HCT116 (cell line): ENCODE measurements around the gene RAC2. TPM values are rescaled to one million over a fixed set of nuclear protein-coding genes. Genes with fewer than 3 reads are reported as not detected.

ENCODE experiments used
- ATAC-seq: fragments of 200-7000 bp; cut with Tn5 transposase; 2 replicates; pipeline ENCODE4 v1.9.1; 2020; ENCODE audit warnings: mild to moderate bottlenecking, moderate library complexity
- BruUV-seq: library from RNA; stranded (reverse); fragments of 400-500 nt; replicated peaks from 2 replicates; lab custom pipeline; 2021; lab: Mats Ljungman, UMichigan
- CTCF ChIA-PET: fragments of 300-600 bp; sonication (Branson Sonifier 250); formaldehyde crosslinking; loops from one replicate; lab custom pipeline; 2021; ENCODE audit warnings: antibody characterized with exemption; lab: Charles Lee
- POLR2A ChIA-PET: fragments of 300-600, 350-600 bp; sonication (Branson Sonifier 250); formaldehyde crosslinking; loops from one replicate; lab custom pipeline; 2021; ENCODE audit warnings: antibody characterized with exemption; lab: Charles Lee
- RAD21 ChIA-PET, 2 experiments: fragments of 300-600 bp; sonication (Branson Sonifier 250); formaldehyde crosslinking; loops; one replicate each; lab custom pipeline; 2023; ENCODE audit warnings: low total read pairs in 2 of 2; ENCODE audit not compliant: uncharacterized antibody in 2 of 2, unreplicated experiment in 2 of 2, low non-redundant PET in 1 of 2; lab: Charles Lee
- DNase-seq: peaks from one replicate; pipeline ENCODE4 v3.0.0-alpha.2; 2010; ENCODE audit warnings: low read depth, low spot score
- H2AFZ ChIP-seq: fragments of 200-600 bp; shearing (Covaris generic), sonication (generic); 2 replicates; pipeline ENCODE4 v1.6.1; 2017; ENCODE audit warnings: low read depth, mixed run types, mixed read lengths, antibody characterized with exemption, low read length; ENCODE audit not compliant: poor library complexity, severe bottlenecking
- H3K27ac ChIP-seq: 2 replicates; pipeline ENCODE4 v1.5.1; 2012; ENCODE audit warnings: low read depth, low read length
- H3K27me3 ChIP-seq: fragments of 200-600 bp; sonication (generic); 2 replicates; pipeline ENCODE4 v1.6.1; 2016; ENCODE audit warnings: mixed run types, low read length, mixed read lengths; ENCODE audit not compliant: insufficient read depth
- H3K36me3 ChIP-seq, 2 experiments: fragments of 200-500 bp in 1 of 2; fragments of 200-600 bp in 1 of 2; sonication (Bioruptor generic) in 1 of 2; sonication (generic) in 1 of 2; 2 replicates each; pipeline versions ENCODE4 v1.5.1 to v1.6.1; 2014 to 2016; ENCODE audit warnings: low read length in 2 of 2, inconsistent platforms in 1 of 2, mixed read lengths in 1 of 2, mixed run types in 1 of 2; ENCODE audit not compliant: insufficient read depth in 2 of 2, control insufficient read depth in 1 of 2
- H3K4me1 ChIP-seq, 2 experiments: fragments of 200-600 bp in 1 of 2; sonication (generic) in 1 of 2; 2 replicates each; pipeline versions ENCODE4 v1.5.1 to v1.6.1; 2012 to 2017; ENCODE audit warnings: low read length in 2 of 2, inconsistent platforms in 1 of 2, mild to moderate bottlenecking in 1 of 2, mixed read lengths in 1 of 2, mixed run types in 1 of 2, moderate library complexity in 1 of 2; ENCODE audit not compliant: insufficient read depth in 2 of 2, control insufficient read depth in 1 of 2
- H3K4me2 ChIP-seq: fragments of 200-600 bp; sonication (generic); 2 replicates; pipeline ENCODE4 v1.6.1; 2017; ENCODE audit warnings: mixed run types, low read length, mixed read lengths
- H3K4me3 ChIP-seq, 2 experiments: fragments of 200-600 bp in 1 of 2; sonication (generic) in 1 of 2; replicated peaks in 1 of 2; 2 replicates each; pipeline ENCODE4 v1.5.1; 2011 to 2016; ENCODE audit warnings: low read length in 2 of 2, control low read depth in 1 of 2, low read depth in 1 of 2, mild to moderate bottlenecking in 1 of 2, mixed read lengths in 1 of 2, mixed run types in 1 of 2
- H3K79me2 ChIP-seq: fragments of 200-600 bp; sonication (generic); 2 replicates; pipeline ENCODE4 v1.6.1; 2017; ENCODE audit warnings: mild to moderate bottlenecking, mixed run types, low read length, moderate library complexity, mixed read lengths; ENCODE audit not compliant: insufficient read depth
- H3K9ac ChIP-seq: fragments of 200-600 bp; sonication (generic); 2 replicates; pipeline ENCODE4 v1.6.1; 2016; ENCODE audit warnings: low read length, mixed read lengths
- H3K9me2 ChIP-seq: fragments of 200-600 bp; sonication (generic), shearing (Covaris generic); 2 replicates; pipeline ENCODE4 v1.6.1; 2017; ENCODE audit warnings: mixed run types, mild to moderate bottlenecking, moderate library complexity; ENCODE audit not compliant: insufficient read depth
- H3K9me3 ChIP-seq, 2 experiments: fragments of 200-500 bp in 1 of 2; fragments of 200-600 bp in 1 of 2; sonication (Bioruptor generic) in 1 of 2; sonication (generic) in 1 of 2; 2 replicates each; pipeline ENCODE4 v1.6.1; 2014 to 2017; ENCODE audit warnings: low read length in 2 of 2, mixed read lengths in 2 of 2, inconsistent platforms in 1 of 2, low read depth in 1 of 2, mild to moderate bottlenecking in 1 of 2, mixed run types in 1 of 2, moderate library complexity in 1 of 2; ENCODE audit not compliant: control insufficient read depth in 1 of 2, insufficient read depth in 1 of 2
- H4K20me1 ChIP-seq: fragments of 200-600 bp; sonication (generic), shearing (Covaris generic); 2 replicates; pipeline ENCODE4 v1.6.1; 2017; ENCODE audit warnings: mixed run types, mild to moderate bottlenecking, moderate library complexity; ENCODE audit not compliant: insufficient read depth
- CEBPB ChIP-seq: IDR thresholded peaks from 2 replicates; pipeline ENCODE4 v1.6.1; 2012; ENCODE audit warnings: low read depth
- CTCF ChIP-seq, 3 experiments: fragments of 200-600 bp in 1 of 3; sonication (generic) in 1 of 3; IDR thresholded peaks in 2 of 3; conservative IDR thresholded peaks in 1 of 3; 2 replicates each; pipeline ENCODE4 v1.5.1; 2012 to 2017; ENCODE audit warnings: low read depth in 2 of 3, low read length in 2 of 3, antibody characterized with exemption in 1 of 3, borderline replicate concordance in 1 of 3, control low read depth in 1 of 3, mild to moderate bottlenecking in 1 of 3, mixed read lengths in 1 of 3, mixed run types in 1 of 3, moderate library complexity in 1 of 3; ENCODE audit not compliant: insufficient read depth in 1 of 3
- ELF1 ChIP-seq: IDR thresholded peaks from 2 replicates; pipeline ENCODE4 v1.6.1; 2012; ENCODE audit warnings: low read depth, borderline replicate concordance
- FOSL1 ChIP-seq: IDR thresholded peaks from 2 replicates; pipeline ENCODE4 v1.6.1; 2012; ENCODE audit warnings: low read depth
- JUND ChIP-seq: IDR thresholded peaks from 2 replicates; pipeline ENCODE4 v1.6.1; 2012
- MAX ChIP-seq: IDR thresholded peaks from 2 replicates; pipeline ENCODE4 v1.6.1; 2012
- REST ChIP-seq: IDR thresholded peaks from 2 replicates; pipeline ENCODE4 v1.6.1; 2012; ENCODE audit warnings: low read depth
- SIN3A ChIP-seq: IDR thresholded peaks from 2 replicates; pipeline ENCODE4 v1.6.1; 2012; ENCODE audit warnings: low read depth
- SP1 ChIP-seq: IDR thresholded peaks from 2 replicates; pipeline ENCODE4 v1.6.1; 2012; ENCODE audit warnings: low read depth
- SRF ChIP-seq: IDR thresholded peaks from 2 replicates; pipeline ENCODE4 v1.6.1; 2012; ENCODE audit warnings: low read depth
- YY1 ChIP-seq: IDR thresholded peaks from 2 replicates; pipeline ENCODE4 v1.6.1; 2011; ENCODE audit warnings: low read length, low read depth, moderate library complexity, mild to moderate bottlenecking; ENCODE audit not compliant: insufficient replicate concordance; ENCODE audit errors: extremely low read depth
- ZNF274 ChIP-seq: fragments of 200-500 bp; sonication (Bioruptor generic); IDR thresholded peaks from 2 replicates; pipeline ENCODE4 v1.6.1; 2014; ENCODE audit warnings: mild to moderate bottlenecking, low read depth, low read length, inconsistent platforms
- intact Hi-C: fragments of 100-400 bp; cut with micrococcal nuclease; formaldehyde crosslinking; loops from 2 replicates; pipeline ENCODE4 v1.10.0; 2022
- total RNA-seq: library from RNA; stranded (reverse); gene quantifications from one replicate; pipeline ENCODE4 v1.2.1, GENCODE V29; 2021; ENCODE audit not compliant: unreplicated experiment

RAC2 gene
- total RNA-seq, 1 experiment from 2014 or later, result 62.0 TPM

- Histone ChIP-seq H3K9ac (peak overlapping the region; percentile 19; the same call in 1 of the 2 replicates), H3K36me3 (no peaks in the 10 kb centered on the region), H3K27me3 (no peaks in the 10 kb centered on the region), H3K4me1 (peaks cover 15 to 30% of the 10 kb centered on the region in 2 experiments), H3K27ac (no peak overlapping the region; the same call in 1 of the 2 replicates), H3K9me2 (no peaks in the 10 kb centered on the region), H4K20me1 (no peaks in the 10 kb centered on the region), H3K9me3 (peaks cover 0 to 5% of the 10 kb centered on the region in 2 experiments; a peak in 1 of 4 replicates), H3K4me3 (peak overlapping the region in 1 of 2 experiments; percentile 39; a peak in 3 of 4 replicates), H3K79me2 (no peaks in the 10 kb centered on the region), H2AFZ (no peak overlapping the region), H3K4me2 (peak overlapping the region; percentile 61)
- no TSS peak for BruUV-seq
- POLR2A ChIA-PET, result no interaction called here
- DNase-seq, result no peak
- CTCF ChIA-PET, result no interaction called here
- RAD21 ChIA-PET, result interaction anchor here in 1 of 2 experiments (0.6 kb wide), 1 partner anchor 176 kb away, joined by 3 read pairs; no protein-coding TSS in a partner anchor
- intact Hi-C loops, result no loop called here
- ATAC-seq, result peak; percentile 28; the same call in 1 of the 2 replicates
- no peak for TF ChIP-seq ZNF274
- no peak for TF ChIP-seq ELF1
- no peak for TF ChIP-seq SP1
- no peak; the same call in 1 of the 2 replicates for TF ChIP-seq FOSL1
- no peak for TF ChIP-seq JUND
- no peak for TF ChIP-seq YY1
- no peak for TF ChIP-seq SIN3A
- no peak for TF ChIP-seq CEBPB
- no peak for TF ChIP-seq SRF
- TF ChIP-seq REST, result no peak
- TF ChIP-seq MAX, result no peak
- TF ChIP-seq CTCF (IDR thresholded peaks at IDR 0.05 in 2 of 3, conservative IDR thresholded peaks at IDR 0.05 in 1 of 3; ENCODE audit: borderline replicate concordance in 1 of 3, insufficient read depth in 1 of 3, low read depth in 2 of 3, low read length in 2 of 3), result no peak
Measured at GRCh38 chr22:37281646-37282384, 37.7 kb upstream of the RAC2 start.
